Urothelium cell line (cell line): ENCODE results near the gene KRTAP10-7.
"Not testable (repeated sequence)": the region's sequence is repeated elsewhere in the genome, so short reads cannot be mapped to it uniquely, and the experiment has no call there.

ENCODE experiments used
- DNase-seq: peaks from one replicate; pipeline ENCODE4 v3.0.0; 2011; ENCODE audit warnings: low spot score, mixed read lengths
- FAIRE-seq: peaks from 2 replicates; lab custom pipeline; 2011; peaks lifted over from hg19 to GRCh38; lab: Jason Lieb, UNC

Gene KRTAP10-7

GRCh38 chr21:44628707-44629391, 28.5 kb downstream of the KRTAP10-7 start:
- FAIRE-seq, result no peak
- no peak for DNase-seq

- FAIRE-seq, result no peak
- DNase-seq, result no peak
These were observed 30.0 kb downstream of the KRTAP10-7 start for GRCh38 chr21:44630440-44630839.

GRCh38 chr21:44632067-44632466, 31.7 kb downstream of the KRTAP10-7 start:
- FAIRE-seq, result no peak

GRCh38 chr21:44636209-44637017, 36.0 kb downstream of the KRTAP10-7 start:
- DNase-seq (no peak), FAIRE-seq (no peak)

More at GRCh38 chr21:44632067-44632466, 31.7 kb downstream of the KRTAP10-7 start:
- DNase-seq, result no peak

- DNase-seq (no peak), FAIRE-seq (no peak)
These were observed 36.8 kb downstream of the KRTAP10-7 start, which contains the start of gene KRTAP10-10 for GRCh38 chr21:44637018-44637850. Gene KRTAP10-10, plus strand, starts transcription at chr21:44637356. Its CDS starts 62 bp downstream, at chr21:44637418.

- not testable (repeated sequence) for DNase-seq
- peak; percentile 52 for FAIRE-seq
These were observed 37.5 kb downstream of the KRTAP10-7 start for GRCh38 chr21:44637851-44638348.

- DNase-seq, result not testable (repeated sequence)
- FAIRE-seq, result peak; percentile 44
These were observed 38.3 kb downstream of the KRTAP10-7 start for GRCh38 chr21:44638506-44639330.

GRCh38 chr21:44639331-44639655, 38.9 kb downstream of the KRTAP10-7 start:
- no peak for DNase-seq
- no peak for FAIRE-seq

- DNase-seq (no peak), FAIRE-seq (no peak)
These were observed 40.4 kb downstream of the KRTAP10-7 start for GRCh38 chr21:44640761-44641160.

- DNase-seq, result no peak
- FAIRE-seq, result no peak
These were observed 43.4 kb downstream of the KRTAP10-7 start for GRCh38 chr21:44643741-44644310.

- no peak for DNase-seq
- FAIRE-seq, result no peak
These were observed 44.5 kb downstream of the KRTAP10-7 start for GRCh38 chr21:44644878-44645277.

GRCh38 chr21:44646366-44647221, 46.2 kb downstream of the KRTAP10-7 start, which contains the start of gene KRTAP10-11:
Gene KRTAP10-11, plus strand, starts transcription at chr21:44646414. Its CDS starts 45 bp downstream, at chr21:44646459.
- DNase-seq, result not testable (repeated sequence)
- peak; percentile 52 for FAIRE-seq

- no peak for FAIRE-seq
- no peak for DNase-seq
These were observed 46.8 kb downstream of the KRTAP10-7 start for GRCh38 chr21:44647222-44647552.

GRCh38 chr21:44648557-44649311, 48.3 kb downstream of the KRTAP10-7 start:
- DNase-seq (no peak), FAIRE-seq (no peak)

GRCh38 chr21:44649521-44650100, 49.2 kb downstream of the KRTAP10-7 start:
- peak; percentile 56 for FAIRE-seq
- DNase-seq, result no peak

GRCh38 chr21:44650265-44650972, 50.0 kb downstream of the KRTAP10-7 start:
- DNase-seq, result no peak
- FAIRE-seq, result no peak
